ENCODE measurements around the gene LRP8. TPM values are rescaled to one million over a fixed set of nuclear protein-coding genes. Genes with fewer than 3 reads are reported as not detected.

The LRP8 gene
- total and polyA plus RNA-seq, 4 donors = 0.15 to 0.75 (median 0.29) TPM

GRCh38 chr1:53306168-53306567 is 21.7 kb downstream of the LRP8 start:
- TF ChIP-seq CTCF (IDR thresholded peaks at IDR 0.05; ENCODE audit: low read depth, low read length, missing input control) = no peak
- TF ChIP-seq NR2F2 (IDR thresholded peaks at IDR 0.05) = no peak
- TF ChIP-seq EGR1 (IDR thresholded peaks at IDR 0.05; ENCODE audit: low read depth in 2 of 2) = no peak
- TF ChIP-seq HNF4A (conservative IDR thresholded peaks at IDR 0.05) = no peak
- TF ChIP-seq RXRA (IDR thresholded peaks at IDR 0.05) = no peak
- no peak for TF ChIP-seq FOXA2 (IDR thresholded peaks at IDR 0.05)
- TF ChIP-seq YY1 (IDR thresholded peaks at IDR 0.05) = no peak
- TF ChIP-seq FOXA1 (IDR thresholded peaks at IDR 0.05) = no peak
- no peak for TF ChIP-seq MAX (IDR thresholded peaks at IDR 0.05)
- TF ChIP-seq TAF1 (conservative IDR thresholded peaks at IDR 0.05) = no peak
- no peak for TF ChIP-seq HNF4G (IDR thresholded peaks at IDR 0.05)
- no peak for TF ChIP-seq GABPA (IDR thresholded peaks at IDR 0.05 in 1 of 2, conservative IDR thresholded peaks at IDR 0.05 in 1 of 2)
- TF ChIP-seq REST (IDR thresholded peaks at IDR 0.05) = no peak
- TF ChIP-seq ZBTB33 (IDR thresholded peaks at IDR 0.05) = no peak
- no peak for TF ChIP-seq JUND (IDR thresholded peaks at IDR 0.05)
- TF ChIP-seq RAD21 (IDR thresholded peaks at IDR 0.05) = no peak
- no peak for TF ChIP-seq SP1 (IDR thresholded peaks at IDR 0.05)
- 89% methylated on average over 4 of the region's 4 CpGs for WGBS
- DNase-seq (ENCODE audit: low spot score) = no peak
- Histone ChIP-seq H3K9ac (ENCODE audit: low read depth in 1 of 2, low read length in 2 of 2) (no peak overlapping the region), H3K4me1 (ENCODE audit: control insufficient read depth in 4 of 4, insufficient read depth in 4 of 4, low read length in 3 of 4) (no peaks in the 10 kb centered on the region), H3K36me3 (ENCODE audit: control insufficient read depth in 4 of 4, insufficient read depth in 3 of 4, low read depth in 1 of 4, low read length in 3 of 4) (no peaks in the 10 kb centered on the region), H3K9me3 (ENCODE audit: control insufficient read depth in 4 of 4, low read length in 3 of 4) (no peaks in the 10 kb centered on the region), H3K27me3 (ENCODE audit: control insufficient read depth in 4 of 4, insufficient read depth in 4 of 4, low read length in 3 of 4) (peaks cover 0 to 2% (median 0%) of the 10 kb centered on the region in 4 donors), H3K4me3 (ENCODE audit: low read depth in 1 of 3, low read length in 3 of 3) (no peak overlapping the region), H3K27ac (ENCODE audit: low read depth in 1 of 2, low read length in 2 of 2) (no peak overlapping the region)

- Histone ChIP-seq H3K9me3 (ENCODE audit: control insufficient read depth in 4 of 4, low read length in 3 of 4) (no peaks in the 10 kb centered on the region), H3K36me3 (ENCODE audit: control insufficient read depth in 4 of 4, insufficient read depth in 3 of 4, low read depth in 1 of 4, low read length in 3 of 4) (no peaks in the 10 kb centered on the region), H3K4me3 (ENCODE audit: low read depth in 1 of 3, low read length in 3 of 3) (no peak overlapping the region), H3K4me1 (ENCODE audit: control insufficient read depth in 4 of 4, insufficient read depth in 4 of 4, low read length in 3 of 4) (no peaks in the 10 kb centered on the region), H3K27me3 (ENCODE audit: control insufficient read depth in 4 of 4, insufficient read depth in 4 of 4, low read length in 3 of 4) (peaks cover 0 to 2% (median 0%) of the 10 kb centered on the region in 4 donors), H3K27ac (ENCODE audit: low read depth in 1 of 2, low read length in 2 of 2) (no peak overlapping the region), H3K9ac (ENCODE audit: low read depth in 1 of 2, low read length in 2 of 2) (no peak overlapping the region)
- no peak for DNase-seq (ENCODE audit: low spot score)
- WGBS = 72% methylated on average over 7 of the region's 7 CpGs
- TF ChIP-seq YY1 (IDR thresholded peaks at IDR 0.05) = no peak
- no peak for TF ChIP-seq ZBTB33 (IDR thresholded peaks at IDR 0.05)
- no peak for TF ChIP-seq MAX (IDR thresholded peaks at IDR 0.05)
- TF ChIP-seq EGR1 (IDR thresholded peaks at IDR 0.05; ENCODE audit: low read depth in 2 of 2) = no peak
- TF ChIP-seq FOXA1 (IDR thresholded peaks at IDR 0.05) = no peak
- TF ChIP-seq CTCF (IDR thresholded peaks at IDR 0.05; ENCODE audit: low read depth, low read length, missing input control) = no peak
- no peak for TF ChIP-seq GABPA (IDR thresholded peaks at IDR 0.05 in 1 of 2, conservative IDR thresholded peaks at IDR 0.05 in 1 of 2)
These were observed 22.2 kb downstream of the LRP8 start for GRCh38 chr1:53305650-53306049.
